Fibroblast of lung (primary cell): ENCODE data around the gene HVCN1. TPM values are rescaled to one million over a fixed set of nuclear protein-coding genes. Genes with fewer than 3 reads are reported as not detected.

ENCODE experiments used
- DNase-seq, 2 donors: peaks; one replicate each; pipeline versions ENCODE4 v3.0.0 to v3.0.0-alpha.2; 2010; ENCODE audit warnings: low read depth in 2 of 2
- H2AFZ ChIP-seq: 2 replicates; pipeline ENCODE4 v1.5.1; 2012; ENCODE audit warnings: low read length, control low read depth, inconsistent platforms
- H3K27ac ChIP-seq: 2 replicates; pipeline ENCODE4 v1.5.1; 2011; ENCODE audit warnings: low read length, control low read depth; ENCODE audit not compliant: insufficient read depth
- H3K27me3 ChIP-seq: 2 replicates; pipeline ENCODE4 v1.5.1; 2011; ENCODE audit warnings: mild to moderate bottlenecking, low read length; ENCODE audit not compliant: control insufficient read depth, insufficient read depth
- H3K36me3 ChIP-seq: 2 replicates; pipeline ENCODE4 v1.5.1; 2011; ENCODE audit warnings: low read length; ENCODE audit not compliant: control insufficient read depth, insufficient read depth
- H3K4me1 ChIP-seq: 2 replicates; pipeline ENCODE4 v1.5.1; 2011; ENCODE audit warnings: low read length; ENCODE audit not compliant: control insufficient read depth, insufficient read depth; ENCODE audit errors: extremely low read depth
- H3K4me2 ChIP-seq: 2 replicates; pipeline ENCODE4 v1.5.1; 2011; ENCODE audit warnings: low read length, control low read depth; ENCODE audit not compliant: insufficient read depth; ENCODE audit errors: extremely low read depth
- H3K4me3 ChIP-seq, 4 experiments: fragments of 200-600 bp in 1 of 4; sonication (generic) in 1 of 4; replicated peaks in 1 of 4; 2 replicates each; pipeline ENCODE4 v1.5.1; 2011 to 2016; ENCODE audit warnings: low read length in 4 of 4, low read depth in 3 of 4, mild to moderate bottlenecking in 3 of 4, control low read depth in 2 of 4, inconsistent platforms in 1 of 4, mixed read lengths in 1 of 4; ENCODE audit not compliant: insufficient read depth in 1 of 4; ENCODE audit errors: control extremely low read depth in 1 of 4
- H3K79me2 ChIP-seq: 2 replicates; pipeline ENCODE4 v1.5.1; 2012; ENCODE audit warnings: mild to moderate bottlenecking, low read length, inconsistent platforms; ENCODE audit not compliant: control insufficient read depth, insufficient read depth
- H3K9ac ChIP-seq: 2 replicates; pipeline ENCODE4 v1.5.1; 2011; ENCODE audit warnings: mild to moderate bottlenecking, low read length, control low read depth; ENCODE audit not compliant: insufficient read depth
- H3K9me3 ChIP-seq: 2 replicates; pipeline ENCODE4 v1.5.1; 2012; ENCODE audit warnings: low read depth, low read length; ENCODE audit not compliant: control insufficient read depth, insufficient read depth
- H4K20me1 ChIP-seq: 2 replicates; pipeline ENCODE4 v1.5.1; 2011; ENCODE audit warnings: low read length; ENCODE audit not compliant: control insufficient read depth, insufficient read depth; ENCODE audit errors: extremely low read depth
- CTCF ChIP-seq, 2 donors: IDR thresholded peaks in 1 of 2; conservative IDR thresholded peaks in 1 of 2; 1 replicate in 1 of 2; 2 replicates in 1 of 2; pipeline ENCODE4 v1.5.1; 2011 to 2012; ENCODE audit warnings: low read length in 2 of 2, control low read depth in 1 of 2, inconsistent platforms in 1 of 2, low read depth in 1 of 2, mild to moderate bottlenecking in 1 of 2
- EZH2 ChIP-seq: IDR thresholded peaks from 2 replicates; pipeline ENCODE4 v1.5.1; 2012; ENCODE audit warnings: low read length, control low read depth, mild to moderate bottlenecking; ENCODE audit errors: missing control alignments
- polyA plus RNA-seq, 2 donors: library from polyadenylated mRNA; depleted of rRNA in 1 of 2; stranded (reverse) in 1 of 2; unstranded in 1 of 2; fragments of >200 nt; gene quantifications; 2 replicates each; pipeline ENCODE4 v1.2.1, GENCODE V29; 2011 to 2012; ENCODE audit warnings: missing spikeins in 1 of 2
- total RNA-seq: library from RNA; depleted of rRNA; stranded (reverse); fragments of >200 nt; gene quantifications from 2 replicates; pipeline ENCODE4 v1.2.1, GENCODE V29; 2014

The HVCN1 gene
- total and polyA plus RNA-seq, 2 donors (not counting 1 experiment from before 2014, with no cell fraction given) = 3.6 to 7.4 TPM

GRCh38 chr12:110720516-110720915 is 31.6 kb upstream of the HVCN1 start:
- Histone ChIP-seq H3K9ac (no peak overlapping the region), H3K4me1 (no peaks in the 10 kb centered on the region), H3K27me3 (no peaks in the 10 kb centered on the region), H3K27ac (no peak overlapping the region), H3K9me3 (no peaks in the 10 kb centered on the region), H3K4me3 (no peak overlapping the region), H2AFZ (no peak overlapping the region), H3K36me3 (peaks cover 16% of the 10 kb centered on the region), H4K20me1 (no peaks in the 10 kb centered on the region), H3K4me2 (no peak overlapping the region), H3K79me2 (peaks cover 4% of the 10 kb centered on the region)
- no peak for TF ChIP-seq EZH2
- no peak for TF ChIP-seq CTCF (conservative IDR thresholded peaks at IDR 0.05 in 1 of 2, IDR thresholded peaks at IDR 0.05 in 1 of 2; ENCODE audit: low read depth in 1 of 2, low read length in 2 of 2)
- DNase-seq = no peak

- TF ChIP-seq CTCF (conservative IDR thresholded peaks at IDR 0.05 in 1 of 2, IDR thresholded peaks at IDR 0.05 in 1 of 2; ENCODE audit: low read depth in 1 of 2, low read length in 2 of 2) (no peak), EZH2 (no peak)
- Histone ChIP-seq H3K36me3 (peaks cover 13% of the 10 kb centered on the region), H3K4me1 (no peaks in the 10 kb centered on the region), H3K9ac (no peak overlapping the region), H4K20me1 (no peaks in the 10 kb centered on the region), H2AFZ (no peak overlapping the region), H3K79me2 (no peaks in the 10 kb centered on the region), H3K27me3 (no peaks in the 10 kb centered on the region), H3K9me3 (no peaks in the 10 kb centered on the region), H3K27ac (no peak overlapping the region), H3K4me3 (no peak overlapping the region), H3K4me2 (no peak overlapping the region)
- DNase-seq = no peak
Observed at GRCh38 chr12:110718222-110718908, 29.4 kb upstream of the HVCN1 start.

GRCh38 chr12:110717037-110717436 is 28.1 kb upstream of the HVCN1 start:
- Histone ChIP-seq H3K27me3 (no peaks in the 10 kb centered on the region), H4K20me1 (no peaks in the 10 kb centered on the region), H3K9me3 (no peaks in the 10 kb centered on the region), H3K27ac (no peak overlapping the region), H3K79me2 (no peaks in the 10 kb centered on the region), H3K9ac (no peak overlapping the region), H3K36me3 (peaks cover 11% of the 10 kb centered on the region), H3K4me1 (no peaks in the 10 kb centered on the region), H3K4me3 (no peak overlapping the region), H3K4me2 (no peak overlapping the region), H2AFZ (no peak overlapping the region)
- DNase-seq = no peak
- TF ChIP-seq EZH2 = no peak
- no peak for TF ChIP-seq CTCF (conservative IDR thresholded peaks at IDR 0.05 in 1 of 2, IDR thresholded peaks at IDR 0.05 in 1 of 2; ENCODE audit: low read depth in 1 of 2, low read length in 2 of 2)
